AG04449 (cell line): ENCODE results near the gene ADD3.

Source experiments
- CTCF ChIA-PET: fragments of 350-600 bp; formaldehyde crosslinking; extraction: SDS; loops from one replicate; lab custom pipeline; 2021; ENCODE audit warnings: antibody characterized with exemption; lab: Yijun Ruan, JAX
- POLR2A ChIA-PET: fragments of 400-600, 350-600 bp; formaldehyde crosslinking; extraction: SDS; loops from one replicate; lab custom pipeline; 2020; ENCODE audit warnings: antibody characterized with exemption, inconsistent platforms; lab: Yijun Ruan, JAX
- DNase-seq: peaks from one replicate; pipeline ENCODE4 v3.0.0-alpha.2; 2010; ENCODE audit warnings: low read depth, low spot score
- H3K4me3 ChIP-seq: 2 replicates; pipeline ENCODE4 v1.5.1; 2011; ENCODE audit warnings: low read depth, mild to moderate bottlenecking, control low read depth, low read length
- TF ChIP-seq, protein P1 (sequence below): IDR thresholded peaks from one replicate; pipeline ENCODE4 v1.5.1; 2011; ENCODE audit warnings: mild to moderate bottlenecking, moderate library complexity, low read length, control low read depth, inconsistent platforms; ENCODE audit not compliant: insufficient read depth; ENCODE audit errors: missing control alignments

The ADD3 gene

GRCh38 chr10:110174201-110174600 is 166.4 kb downstream of the ADD3 start:
- no peak for DNase-seq
- no peak overlapping the region for H3K4me3 ChIP-seq
- TF ChIP-seq, protein P1, sequence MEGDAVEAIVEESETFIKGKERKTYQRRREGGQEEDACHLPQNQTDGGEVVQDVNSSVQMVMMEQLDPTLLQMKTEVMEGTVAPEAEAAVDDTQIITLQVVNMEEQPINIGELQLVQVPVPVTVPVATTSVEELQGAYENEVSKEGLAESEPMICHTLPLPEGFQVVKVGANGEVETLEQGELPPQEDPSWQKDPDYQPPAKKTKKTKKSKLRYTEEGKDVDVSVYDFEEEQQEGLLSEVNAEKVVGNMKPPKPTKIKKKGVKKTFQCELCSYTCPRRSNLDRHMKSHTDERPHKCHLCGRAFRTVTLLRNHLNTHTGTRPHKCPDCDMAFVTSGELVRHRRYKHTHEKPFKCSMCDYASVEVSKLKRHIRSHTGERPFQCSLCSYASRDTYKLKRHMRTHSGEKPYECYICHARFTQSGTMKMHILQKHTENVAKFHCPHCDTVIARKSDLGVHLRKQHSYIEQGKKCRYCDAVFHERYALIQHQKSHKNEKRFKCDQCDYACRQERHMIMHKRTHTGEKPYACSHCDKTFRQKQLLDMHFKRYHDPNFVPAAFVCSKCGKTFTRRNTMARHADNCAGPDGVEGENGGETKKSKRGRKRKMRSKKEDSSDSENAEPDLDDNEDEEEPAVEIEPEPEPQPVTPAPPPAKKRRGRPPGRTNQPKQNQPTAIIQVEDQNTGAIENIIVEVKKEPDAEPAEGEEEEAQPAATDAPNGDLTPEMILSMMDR = no peak
- ChIA-PET POLR2A (no interaction called here), CTCF (interaction anchor here (0.6 kb wide), 1 partner anchor 105 kb away, joined by 3 read pairs; no protein-coding TSS in a partner anchor)

- no peak for DNase-seq
- CTCF ChIA-PET = interaction anchor here (0.8 kb wide), 1 partner anchor 31 kb away, joined by 4 read pairs; no protein-coding TSS in a partner anchor
- H3K4me3 ChIP-seq = no peak overlapping the region
- TF ChIP-seq, protein P1 = no peak
- POLR2A ChIA-PET = no interaction called here
Observed at GRCh38 chr10:110174816-110175215, 167.0 kb downstream of the ADD3 start.

DNA sequence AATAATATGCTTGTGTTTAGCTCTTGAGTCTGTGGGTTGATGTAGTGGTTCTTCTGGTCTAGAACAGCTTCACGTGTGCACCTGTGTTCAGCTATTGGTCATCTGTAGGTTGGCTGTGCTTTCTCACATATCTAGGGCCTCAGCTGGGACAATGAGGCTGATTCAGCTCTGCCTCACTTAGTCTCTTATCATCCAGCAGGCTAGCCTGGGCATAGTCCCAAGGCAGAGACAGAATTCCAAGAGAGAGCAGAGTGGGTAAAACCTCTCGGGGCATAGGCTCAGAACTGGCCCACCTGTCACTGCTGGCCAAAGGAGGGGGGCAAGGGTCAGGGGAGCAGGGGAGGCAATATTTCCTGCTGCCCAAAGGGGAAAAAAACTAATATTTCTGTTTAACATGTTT is 167.6 kb downstream of the ADD3 start:
- no peak for DNase-seq
- POLR2A ChIA-PET = no interaction called here
- CTCF ChIA-PET = interaction anchor here (0.8 kb wide), 1 partner anchor 30 kb away, joined by 4 read pairs; no protein-coding TSS in a partner anchor
- TF ChIP-seq, protein P1 = no peak
- no peak overlapping the region for H3K4me3 ChIP-seq

DNA sequence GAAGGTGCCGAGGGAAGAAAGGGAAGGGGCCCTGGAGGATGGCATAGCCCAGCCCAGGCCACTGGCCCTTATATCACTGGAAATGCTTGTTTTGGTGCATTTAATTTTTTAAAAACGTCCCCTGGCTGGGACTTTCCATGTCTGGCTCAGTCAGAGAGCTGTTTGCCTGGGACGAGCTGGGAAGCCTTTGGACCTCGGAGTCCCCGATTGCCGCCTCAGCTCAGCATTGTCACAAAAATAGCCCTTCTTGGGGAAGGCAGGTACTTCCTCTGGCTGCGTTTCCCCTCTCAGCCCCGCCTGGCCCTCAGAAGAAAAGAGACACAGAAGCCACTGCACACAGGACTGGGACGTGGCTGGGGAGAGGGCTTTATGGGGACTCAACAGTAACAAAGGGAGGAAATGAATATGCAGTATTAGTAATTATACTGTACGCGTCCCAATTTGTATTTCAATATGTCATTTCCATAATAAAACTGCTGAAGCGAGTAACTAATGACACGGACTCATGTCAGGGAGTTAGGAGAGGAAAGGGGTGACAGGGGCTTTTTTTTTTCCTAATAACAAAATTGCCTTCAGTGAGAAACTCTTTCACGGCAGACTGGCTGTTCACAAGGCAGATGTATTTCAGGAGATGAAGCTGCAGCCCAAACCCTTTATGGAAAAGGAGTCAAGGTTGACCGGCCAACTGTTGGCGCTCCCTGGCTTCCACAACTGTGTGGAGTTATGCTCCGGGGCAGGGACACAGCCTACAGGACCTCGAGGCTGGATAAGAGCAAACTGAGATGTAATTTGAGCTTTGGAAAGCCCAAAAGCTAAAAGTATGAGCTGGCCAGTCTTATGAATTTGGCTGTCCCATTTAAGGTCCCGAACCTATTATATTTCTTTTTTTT is 168.6 kb downstream of the ADD3 start:
- DNase-seq = no peak
- ChIA-PET POLR2A (no interaction called here), CTCF (no interaction called here)
- H3K4me3 ChIP-seq = no peak overlapping the region
- TF ChIP-seq, protein P1 = no peak

DNA sequence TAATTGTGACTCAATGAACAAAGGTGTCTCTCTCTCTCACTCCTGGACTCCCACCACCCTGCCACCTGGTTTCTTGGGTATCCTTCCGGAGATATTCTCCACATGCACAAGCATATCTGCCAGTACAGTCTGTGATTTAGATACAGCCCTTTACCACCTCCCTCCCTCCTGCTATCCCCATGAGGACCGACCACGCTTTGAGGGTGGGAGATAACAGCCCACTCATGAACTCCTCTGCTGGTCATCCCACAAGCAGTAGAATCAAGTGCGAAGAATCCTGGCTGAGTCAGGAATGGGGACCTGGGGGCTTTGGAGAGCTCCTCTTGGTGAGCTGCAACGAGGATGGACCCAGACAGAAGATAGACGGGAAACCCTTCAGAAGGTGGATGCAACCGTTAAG is 171.4 kb downstream of the ADD3 start:
- CTCF ChIA-PET = no interaction called here
- DNase-seq = no peak
- POLR2A ChIA-PET = no interaction called here

DNA sequence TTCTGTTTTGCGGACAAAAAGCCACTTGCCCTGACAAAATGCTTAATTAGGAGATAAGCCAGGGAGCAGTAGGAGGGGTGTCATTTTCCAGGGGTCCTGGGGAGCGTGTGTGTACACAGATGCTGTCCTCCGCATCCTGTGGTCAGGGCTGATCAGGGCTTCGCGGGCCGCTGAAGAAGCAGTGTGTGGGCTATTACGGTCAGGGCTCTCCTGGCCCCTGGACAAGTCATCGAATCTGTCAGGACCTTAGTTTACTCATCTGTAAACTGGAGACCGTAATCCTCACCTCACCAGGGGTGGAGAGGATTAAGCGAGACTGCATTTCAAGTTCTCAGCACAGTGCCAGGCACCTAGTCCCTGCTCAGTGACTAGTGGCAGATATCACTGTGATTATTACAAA is 173.7 kb downstream of the ADD3 start:
- DNase-seq = no peak
- CTCF ChIA-PET = interaction anchor here (0.6 to 1.1 kb wide), 2 partner anchors 56 to 99 kb away, joined by 3 read pairs; no protein-coding TSS in a partner anchor
- POLR2A ChIA-PET = no interaction called here
- TF ChIP-seq, protein P1 = no peak
- no peak overlapping the region for H3K4me3 ChIP-seq

More for the DNA sequence above, 171.4 kb downstream of the ADD3 start:
- H3K4me3 ChIP-seq = no peak overlapping the region
- TF ChIP-seq, protein P1 = no peak
